ENCODE results near the gene HCRTR1.

The HCRTR1 gene

DNA sequence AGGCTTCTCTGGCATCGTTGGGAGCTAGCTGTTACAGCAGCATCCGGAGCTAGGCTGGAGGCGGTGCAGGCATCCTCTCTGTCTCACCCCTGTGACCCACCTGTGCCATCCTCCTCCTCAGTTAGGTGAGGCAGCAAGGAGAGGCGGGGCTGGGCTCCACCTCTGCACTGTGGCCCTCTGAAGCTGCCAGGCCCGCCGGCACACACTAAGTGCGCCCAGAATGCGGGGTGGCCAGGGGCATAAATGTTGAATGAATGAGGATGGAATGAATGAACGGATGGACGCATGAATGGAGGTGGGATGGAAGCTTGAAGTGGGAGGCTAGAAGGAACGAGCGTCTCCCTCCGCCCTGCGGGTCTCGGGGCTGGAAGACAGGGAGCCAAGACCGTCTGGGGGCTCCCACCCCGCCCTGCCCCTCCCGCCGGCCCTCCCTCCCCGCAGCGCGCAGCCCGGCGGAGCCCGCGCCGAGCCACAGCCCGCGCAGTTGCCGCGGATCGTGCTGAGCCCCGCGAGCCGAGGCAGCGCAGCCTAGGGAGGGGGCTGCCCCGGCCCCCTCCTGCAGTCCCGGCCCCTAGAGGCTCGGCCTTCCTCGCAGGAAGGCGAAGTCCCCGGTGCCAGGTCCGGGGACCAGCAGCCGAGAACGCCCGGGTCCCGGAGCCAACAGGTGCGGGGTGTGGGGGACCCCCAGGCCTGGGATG, at the start of gene HCRTR1:
HCRTR1 (plus strand) TSS at position 472 of the 698 bp plus-strand sequence. CDS start 1,504 bp downstream, outside the sequence.
- Mint-ChIP-seq H3K27me3 (peaks cover 19% of the 10 kb centered on the region), H3K4me1 (ENCODE audit: low read depth) (peaks cover 5% of the 10 kb centered on the region), H3K36me3 (peaks cover 2% of the 10 kb centered on the region), H3K27ac (no peak within 1 kb of the TSS), H3K9me3 (ENCODE audit: low read depth) (no peaks in the 10 kb centered on the region), H3K4me3 (peak within 1 kb of the TSS; percentile 84)

GRCh38 chr1:31567956-31568570, 49.4 kb upstream of the HCRTR1 start:
- no peaks in the 10 kb centered on the region for H3K4me1 Mint-ChIP-seq (ENCODE audit: low read depth)
- H3K9me3 Mint-ChIP-seq (ENCODE audit: low read depth), result no peaks in the 10 kb centered on the region
- H3K27ac Mint-ChIP-seq, result no peak overlapping the region
- peaks cover 4% of the 10 kb centered on the region for H3K27me3 Mint-ChIP-seq
- no peaks in the 10 kb centered on the region for H3K36me3 Mint-ChIP-seq
- H3K4me3 Mint-ChIP-seq, result no peak overlapping the region

DNA sequence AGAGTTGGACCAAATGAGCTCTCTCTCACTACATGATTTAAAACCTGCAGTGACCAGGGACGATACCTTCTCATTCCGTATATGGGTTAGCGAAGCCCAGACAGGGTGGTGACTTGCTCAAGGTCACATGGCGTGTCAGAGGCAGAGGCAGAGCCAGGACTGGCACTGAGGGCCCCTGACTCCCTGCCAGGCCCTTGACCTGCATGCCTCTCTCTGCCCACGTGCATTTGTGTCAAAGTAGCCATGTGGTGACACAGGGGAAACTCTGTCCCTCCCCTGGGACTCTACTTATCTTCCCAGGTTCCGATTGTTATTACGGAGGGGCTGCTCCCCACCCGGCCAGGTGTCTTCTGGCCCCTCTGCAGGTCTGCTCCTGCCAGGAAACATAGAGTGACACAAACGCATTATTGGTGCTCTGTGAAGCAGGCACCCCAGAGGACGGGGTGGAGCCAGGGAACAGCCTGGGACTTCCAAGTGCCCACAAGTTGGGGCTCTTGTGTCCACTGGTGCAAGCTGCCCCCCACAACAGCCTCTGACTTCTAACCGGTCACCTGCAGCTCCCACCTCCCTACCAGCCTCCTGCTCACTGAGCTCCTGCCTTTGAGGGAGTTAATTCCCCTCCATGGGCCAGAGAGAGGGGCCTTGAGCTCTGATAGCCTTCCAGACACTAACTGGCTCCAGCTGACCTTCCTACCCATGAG, 48.4 kb upstream of the HCRTR1 start:
- Mint-ChIP-seq H3K27me3 (peaks cover 2% of the 10 kb centered on the region), H3K27ac (no peak overlapping the region), H3K4me3 (no peak overlapping the region), H3K4me1 (ENCODE audit: low read depth) (no peaks in the 10 kb centered on the region), H3K36me3 (no peaks in the 10 kb centered on the region), H3K9me3 (ENCODE audit: low read depth) (no peaks in the 10 kb centered on the region)

DNA sequence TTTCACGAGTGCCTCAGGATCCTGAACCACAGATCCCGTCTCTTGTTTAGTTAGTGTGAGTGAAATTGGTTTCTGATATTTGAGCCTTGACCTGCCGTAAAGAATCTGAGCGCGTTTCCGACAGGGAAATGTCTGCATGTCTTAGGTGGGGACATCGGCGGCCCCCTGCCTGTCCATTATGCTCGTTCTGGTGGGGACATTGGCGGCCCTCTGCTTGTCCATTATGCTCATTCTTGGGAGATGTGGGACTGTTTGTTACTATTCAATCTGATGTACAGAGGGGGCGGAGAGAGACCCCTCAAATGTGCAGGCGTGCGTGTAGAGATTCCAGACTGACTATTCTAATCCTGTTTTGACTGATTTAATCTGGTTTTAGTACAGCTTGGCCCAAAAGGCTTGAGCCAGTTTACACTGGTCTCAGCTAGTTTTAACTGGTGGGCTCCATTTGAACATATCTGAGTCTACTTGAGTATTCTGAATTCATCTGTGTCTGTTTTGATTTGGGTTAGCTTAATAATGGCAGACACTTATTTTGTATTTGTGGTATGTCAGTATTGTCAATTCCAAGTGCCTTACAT, 47.8 kb upstream of the HCRTR1 start:
- Mint-ChIP-seq H3K27me3 (peaks cover 4% of the 10 kb centered on the region), H3K4me1 (ENCODE audit: low read depth) (no peaks in the 10 kb centered on the region), H3K27ac (no peak overlapping the region), H3K9me3 (ENCODE audit: low read depth) (no peaks in the 10 kb centered on the region), H3K36me3 (no peaks in the 10 kb centered on the region), H3K4me3 (no peak overlapping the region)

- H3K27me3 Mint-ChIP-seq, result peaks cover 4% of the 10 kb centered on the region
- H3K9me3 Mint-ChIP-seq (ENCODE audit: low read depth), result no peaks in the 10 kb centered on the region
- H3K4me1 Mint-ChIP-seq (ENCODE audit: low read depth), result no peaks in the 10 kb centered on the region
- no peak overlapping the region for H3K27ac Mint-ChIP-seq
- H3K4me3 Mint-ChIP-seq, result no peak overlapping the region
- no peaks in the 10 kb centered on the region for H3K36me3 Mint-ChIP-seq
These were observed 47.3 kb upstream of the HCRTR1 start for GRCh38 chr1:31570228-31570627.

DNA sequence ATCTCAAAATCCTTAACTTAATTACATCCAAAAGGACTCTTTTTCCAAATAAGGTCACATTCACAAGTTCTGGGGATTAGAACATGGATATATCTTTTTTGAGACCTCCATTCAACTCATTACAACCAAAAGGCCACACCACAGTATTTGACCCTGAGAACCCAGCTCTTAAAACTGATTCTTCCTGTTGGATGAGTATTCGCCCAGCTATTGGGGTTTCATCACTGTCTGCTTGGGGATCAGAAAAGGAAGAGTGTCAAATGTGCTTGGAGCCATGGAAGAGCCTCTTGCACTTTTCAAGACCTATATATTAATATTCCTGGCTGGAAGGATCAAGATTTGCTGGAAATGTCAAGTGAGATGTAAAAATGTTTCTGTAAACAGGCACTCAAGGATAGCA, 46.6 kb upstream of the HCRTR1 start:
- Mint-ChIP-seq H3K36me3 (no peaks in the 10 kb centered on the region), H3K27me3 (peaks cover 4% of the 10 kb centered on the region), H3K4me1 (ENCODE audit: low read depth) (no peaks in the 10 kb centered on the region), H3K9me3 (ENCODE audit: low read depth) (no peaks in the 10 kb centered on the region), H3K4me3 (no peak overlapping the region), H3K27ac (no peak overlapping the region)

DNA sequence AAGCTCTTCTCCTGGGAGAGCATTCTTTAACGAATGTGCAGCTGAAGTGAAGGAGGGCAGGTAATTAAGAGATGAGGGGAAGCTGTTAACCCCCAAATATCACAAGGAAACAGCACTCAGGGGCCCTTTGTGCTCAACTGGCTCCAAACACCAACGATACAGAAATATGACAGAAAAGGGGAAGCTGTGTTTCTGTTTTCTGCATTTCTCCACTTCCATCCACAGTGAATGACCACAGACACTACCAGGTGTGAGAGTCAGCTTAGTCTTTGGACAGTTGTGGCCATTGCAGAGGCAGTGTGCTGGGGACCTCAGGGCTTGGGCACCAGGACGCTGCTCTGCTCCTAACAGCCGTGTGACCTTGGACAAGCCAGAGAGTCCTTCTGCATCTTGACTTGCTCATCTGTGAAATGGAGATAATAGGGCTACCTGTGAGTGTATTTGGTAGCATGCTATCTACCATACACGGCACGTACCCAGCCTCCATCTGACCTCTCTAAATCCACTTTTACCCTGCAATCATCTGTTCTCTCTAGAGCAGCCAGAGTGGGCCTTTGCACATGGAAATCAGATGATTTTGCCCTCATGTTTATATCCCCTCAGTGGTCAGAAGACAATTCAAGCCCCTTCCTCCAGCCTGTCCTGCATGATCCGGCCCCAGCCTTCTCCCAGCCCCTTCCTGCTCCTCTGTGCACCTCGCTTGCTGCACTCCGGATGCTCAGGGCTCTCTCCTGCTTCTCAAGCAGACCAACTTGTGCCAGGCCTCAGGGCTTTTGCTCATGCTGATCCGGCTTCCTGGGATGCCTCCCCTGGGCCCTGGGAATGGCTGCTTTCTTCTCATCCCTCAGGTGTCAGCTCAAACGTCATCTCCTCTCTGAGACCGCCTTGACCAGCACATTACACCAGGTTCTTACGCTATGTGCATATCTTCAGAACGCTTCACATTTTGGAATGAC, 45.9 kb upstream of the HCRTR1 start:
- Mint-ChIP-seq H3K4me1 (ENCODE audit: low read depth) (no peaks in the 10 kb centered on the region), H3K9me3 (ENCODE audit: low read depth) (no peaks in the 10 kb centered on the region), H3K27me3 (peaks cover 6% of the 10 kb centered on the region), H3K4me3 (no peak overlapping the region), H3K36me3 (no peaks in the 10 kb centered on the region), H3K27ac (no peak overlapping the region)

- Mint-ChIP-seq H3K4me1 (ENCODE audit: low read depth) (no peaks in the 10 kb centered on the region), H3K4me3 (no peak overlapping the region), H3K36me3 (no peaks in the 10 kb centered on the region), H3K9me3 (ENCODE audit: low read depth) (no peaks in the 10 kb centered on the region), H3K27ac (no peak overlapping the region), H3K27me3 (peaks cover 8% of the 10 kb centered on the region)
These were observed 45.0 kb upstream of the HCRTR1 start for GRCh38 chr1:31572323-31573104.

DNA sequence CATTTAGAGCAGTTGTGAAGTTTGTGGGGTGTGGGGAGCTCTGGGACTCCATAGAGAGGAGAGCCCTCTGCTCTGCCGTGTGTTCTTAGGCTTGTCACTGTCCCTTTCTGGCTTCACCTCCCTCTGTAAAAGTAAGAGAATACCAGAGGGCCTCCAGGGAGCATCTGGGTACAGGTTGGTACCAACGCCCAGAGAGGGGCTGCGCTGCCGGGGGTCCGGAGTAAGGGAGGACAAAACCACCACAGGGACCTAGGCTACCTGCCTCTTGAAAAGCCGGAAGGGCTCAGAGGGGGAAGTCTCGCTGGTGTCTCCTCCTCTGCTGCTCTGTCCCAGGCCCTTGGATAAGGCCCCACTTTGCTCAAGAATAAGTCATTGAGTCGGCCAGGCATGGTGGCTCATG, 44.2 kb upstream of the HCRTR1 start:
- no peak overlapping the region for H3K4me3 Mint-ChIP-seq
- H3K36me3 Mint-ChIP-seq, result no peaks in the 10 kb centered on the region
- H3K4me1 Mint-ChIP-seq (ENCODE audit: low read depth), result no peaks in the 10 kb centered on the region
- H3K27ac Mint-ChIP-seq, result no peak overlapping the region
- H3K27me3 Mint-ChIP-seq, result peaks cover 11% of the 10 kb centered on the region
- H3K9me3 Mint-ChIP-seq (ENCODE audit: low read depth), result no peaks in the 10 kb centered on the region

DNA sequence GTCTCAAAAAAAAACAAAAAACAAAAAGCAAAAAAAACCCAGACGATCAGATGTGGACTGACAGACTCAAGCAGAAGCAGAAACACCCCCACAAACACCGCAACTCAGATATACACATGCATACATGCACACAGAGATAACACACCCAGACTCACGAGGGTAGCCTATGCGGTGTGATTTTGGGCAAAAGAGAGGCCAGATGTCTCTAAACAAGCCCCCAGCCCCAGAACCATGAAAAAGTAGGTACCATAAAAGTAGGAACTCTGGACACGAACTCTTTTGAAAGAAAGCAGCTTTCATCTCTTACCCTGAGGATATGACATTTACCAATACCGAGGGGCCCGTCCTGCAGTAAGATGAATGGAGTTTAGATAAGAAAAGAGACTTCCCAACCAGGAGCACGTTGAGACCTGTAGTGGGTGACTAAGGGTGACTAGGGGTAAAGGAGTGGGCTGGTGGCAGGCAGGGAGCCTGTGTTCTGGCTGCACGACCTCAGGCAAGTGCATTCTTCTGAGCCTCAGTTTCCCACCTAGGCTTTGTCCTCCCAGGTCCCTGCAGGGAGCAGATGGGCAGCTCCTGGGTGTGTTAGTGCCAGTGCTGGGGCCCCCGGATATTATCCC, 42.6 kb upstream of the HCRTR1 start:
- Mint-ChIP-seq H3K27ac (no peak overlapping the region), H3K9me3 (ENCODE audit: low read depth) (no peaks in the 10 kb centered on the region), H3K27me3 (peaks cover 9% of the 10 kb centered on the region), H3K36me3 (no peaks in the 10 kb centered on the region), H3K4me1 (ENCODE audit: low read depth) (no peaks in the 10 kb centered on the region), H3K4me3 (no peak overlapping the region)

DNA sequence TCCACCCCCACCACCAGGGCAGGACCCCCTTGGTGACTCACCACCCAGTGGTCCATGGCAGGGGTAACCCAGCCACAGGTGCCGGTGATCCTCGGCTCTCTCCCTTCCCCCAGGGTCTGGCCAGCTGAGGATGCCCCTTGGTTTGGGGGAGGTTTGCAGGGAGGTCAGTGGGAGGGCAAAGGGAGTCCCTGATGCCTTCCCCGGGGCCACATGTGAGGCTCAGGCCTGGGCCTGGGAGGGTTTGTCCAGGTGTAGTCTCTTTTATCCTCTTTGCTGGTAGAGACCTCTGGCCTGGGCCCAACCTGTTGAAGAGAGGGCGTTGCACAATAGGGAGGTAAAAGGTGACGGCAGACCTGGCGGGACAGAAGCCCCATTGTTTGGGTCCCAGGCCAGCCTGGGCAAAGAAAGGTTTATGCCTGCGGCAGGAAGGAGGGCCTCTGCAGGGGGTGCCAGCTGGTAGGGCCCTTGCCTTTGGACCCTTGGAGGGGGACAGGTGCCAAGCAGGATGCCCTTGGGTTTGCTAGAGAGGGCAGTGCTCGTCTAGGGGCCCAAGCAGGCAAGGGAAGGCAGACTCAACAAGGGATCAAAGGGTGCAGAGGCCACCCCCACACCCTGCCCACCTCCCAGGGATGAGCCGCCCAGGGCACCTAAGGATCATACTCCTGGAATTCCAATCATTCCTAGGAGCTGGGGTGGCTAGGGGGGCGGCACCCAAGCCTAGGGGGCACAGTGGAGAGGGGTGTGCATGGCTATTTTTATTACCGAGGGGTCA, 41.9 kb upstream of the HCRTR1 start:
- Mint-ChIP-seq H3K27ac (no peak overlapping the region), H3K4me3 (no peak overlapping the region), H3K4me1 (ENCODE audit: low read depth) (no peaks in the 10 kb centered on the region), H3K27me3 (peaks cover 9% of the 10 kb centered on the region), H3K36me3 (no peaks in the 10 kb centered on the region), H3K9me3 (ENCODE audit: low read depth) (no peaks in the 10 kb centered on the region)

DNA sequence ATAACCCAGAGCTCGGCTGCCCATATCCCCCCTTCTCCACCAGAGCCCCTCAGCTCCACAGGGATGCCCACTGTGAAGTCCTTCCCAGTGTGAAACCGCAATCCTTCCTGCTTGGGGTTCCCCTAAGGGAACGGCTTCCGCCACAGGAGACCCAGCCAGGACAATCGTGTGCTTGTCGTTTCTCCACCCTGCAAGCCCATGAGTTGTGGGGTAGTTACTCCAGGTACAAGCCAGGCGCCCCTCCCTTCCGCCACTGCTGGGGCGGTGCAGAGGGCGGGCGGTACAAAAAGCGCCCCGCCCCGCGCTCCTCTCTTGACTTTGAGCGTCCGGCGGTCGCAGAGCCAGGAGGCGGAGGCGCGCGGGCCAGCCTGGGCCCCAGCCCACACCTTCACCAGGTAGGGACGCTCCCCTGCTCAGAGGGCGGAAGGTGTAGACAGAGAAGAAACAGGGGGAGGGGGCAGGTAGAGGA, 41.3 kb upstream of the HCRTR1 start, which contains the start of gene TINAGL1:
TINAGL1 (plus strand) TSS at position 315 of the 469 bp plus-strand sequence. CDS start 634 bp downstream, outside the sequence.
- Mint-ChIP-seq H3K27me3 (peaks cover 9% of the 10 kb centered on the region), H3K9me3 (ENCODE audit: low read depth) (no peaks in the 10 kb centered on the region), H3K4me1 (ENCODE audit: low read depth) (no peaks in the 10 kb centered on the region), H3K4me3 (no peak within 1 kb of the TSS), H3K27ac (no peak within 1 kb of the TSS), H3K36me3 (no peaks in the 10 kb centered on the region)

All from activated naive CD8-positive, alpha-beta T cell (primary cell).